Measurements from ENCODE around the gene RTBDN.
A peak's percentile ranks its signal among the peaks of the same experiment; 100 is the strongest.

Gene RTBDN

DNA sequence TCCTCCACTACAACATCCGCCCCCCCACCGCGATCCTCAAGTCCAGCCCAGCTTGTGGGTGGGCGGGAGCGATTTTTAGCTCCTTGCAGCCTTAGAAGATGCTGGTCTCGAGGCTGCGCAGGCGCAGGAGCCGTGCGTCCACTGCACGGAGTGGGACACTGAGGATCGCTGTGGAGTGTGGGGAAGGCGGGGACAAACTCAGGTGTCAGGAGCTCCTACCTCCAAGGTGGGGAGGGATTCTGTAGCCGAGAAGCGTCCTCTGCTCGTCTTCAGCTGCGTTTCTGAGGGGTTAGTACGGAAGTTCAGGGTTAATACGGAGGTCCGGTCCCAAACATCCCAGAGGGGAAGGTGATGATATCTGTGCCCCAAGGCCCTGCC lies at the start of gene RTBDN:
TSS of gene RTBDN (minus strand) at position 14 of the 378 bp plus-strand sequence. CDS start 4,600 bp downstream, outside the sequence.
- DNase-seq = no peak

DNA sequence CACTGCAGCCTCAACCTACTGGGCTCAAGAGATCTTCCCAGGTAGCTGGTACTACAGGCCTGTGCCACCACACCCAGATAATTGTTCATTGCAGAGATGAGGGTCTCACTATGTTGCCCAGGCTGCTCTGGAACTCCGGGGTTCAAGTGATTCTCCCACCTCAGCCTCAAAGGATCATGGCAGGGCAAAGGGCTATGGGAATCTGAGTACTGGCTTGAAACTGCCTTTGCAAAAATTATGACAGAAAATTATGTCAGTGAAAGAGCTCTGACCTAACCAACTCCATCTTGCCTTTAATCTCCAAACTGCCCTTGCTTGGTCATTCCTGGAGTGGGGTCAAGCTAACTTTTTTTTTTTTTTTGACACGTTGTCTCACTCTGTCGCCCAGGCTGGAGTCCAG lies 48.2 kb upstream of the RTBDN start:
- no peak for DNase-seq

DNA sequence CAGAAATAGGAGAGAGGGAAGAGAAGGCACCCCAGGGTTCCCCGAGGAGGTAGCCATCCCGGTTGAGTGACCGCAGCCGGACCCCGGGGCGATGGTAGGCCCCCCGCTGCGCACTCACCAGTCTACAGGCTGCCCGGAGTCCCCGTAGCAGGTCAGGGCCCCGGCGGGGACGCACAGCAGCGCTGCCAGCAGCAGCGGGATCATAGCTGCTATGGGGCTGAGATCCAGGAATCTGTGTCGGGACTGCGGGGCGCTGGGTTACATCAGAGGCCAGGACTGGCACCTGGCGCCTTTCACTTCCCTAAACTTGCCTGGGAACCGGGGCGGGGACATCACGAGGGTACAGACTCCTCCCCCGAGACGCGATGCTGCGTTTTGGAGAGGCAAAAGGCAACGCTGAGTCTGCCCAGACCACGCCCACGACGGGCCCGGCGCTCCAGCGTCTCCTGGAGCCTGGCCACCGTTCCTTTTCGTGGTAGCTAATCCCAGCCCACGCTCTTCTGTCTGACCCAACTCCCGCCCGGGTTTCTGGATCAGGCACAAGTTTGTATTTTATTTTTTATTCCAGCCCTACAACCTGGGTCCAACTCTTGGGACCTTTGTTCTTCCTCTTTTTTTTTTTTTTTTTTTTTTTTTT lies 46.9 kb upstream of the RTBDN start, which contains the start of gene DNASE2:
TSS of gene DNASE2 (minus strand) at position 278 of the 637 bp plus-strand sequence. CDS start at position 204, 74 bp downstream.
- peak; percentile 90 for DNase-seq

DNA sequence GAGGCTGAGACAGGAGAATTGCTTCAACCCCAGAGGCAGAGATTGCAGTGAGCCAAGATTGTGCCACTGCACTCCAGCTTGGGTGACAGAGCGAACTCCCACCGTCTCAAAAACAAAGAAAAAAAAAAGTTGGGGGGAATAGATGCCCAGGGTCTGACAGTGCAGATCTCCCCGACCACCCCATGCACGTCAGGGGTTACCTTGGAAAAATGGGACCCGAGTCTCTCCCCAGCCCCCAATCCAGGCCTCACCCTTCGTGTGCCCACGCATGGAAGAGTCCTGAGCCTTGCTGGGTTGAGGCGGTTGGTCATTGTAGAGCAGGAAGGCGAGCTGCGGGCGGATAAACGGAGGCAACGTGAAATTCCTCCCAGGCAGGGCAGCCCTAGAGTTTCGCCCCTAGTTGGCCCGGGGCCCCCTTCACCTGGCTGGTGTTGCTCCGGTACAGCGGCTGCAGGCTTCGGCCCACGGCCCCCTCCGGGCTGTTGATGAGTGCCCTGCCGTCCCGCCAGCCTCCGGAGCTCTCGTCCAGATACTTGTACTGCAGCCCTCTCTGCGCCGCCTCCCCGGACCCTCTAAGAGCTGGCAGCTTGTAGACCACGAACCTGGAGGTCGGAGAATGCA lies 46.3 kb upstream of the RTBDN start:
- DNase-seq = no peak

DNA sequence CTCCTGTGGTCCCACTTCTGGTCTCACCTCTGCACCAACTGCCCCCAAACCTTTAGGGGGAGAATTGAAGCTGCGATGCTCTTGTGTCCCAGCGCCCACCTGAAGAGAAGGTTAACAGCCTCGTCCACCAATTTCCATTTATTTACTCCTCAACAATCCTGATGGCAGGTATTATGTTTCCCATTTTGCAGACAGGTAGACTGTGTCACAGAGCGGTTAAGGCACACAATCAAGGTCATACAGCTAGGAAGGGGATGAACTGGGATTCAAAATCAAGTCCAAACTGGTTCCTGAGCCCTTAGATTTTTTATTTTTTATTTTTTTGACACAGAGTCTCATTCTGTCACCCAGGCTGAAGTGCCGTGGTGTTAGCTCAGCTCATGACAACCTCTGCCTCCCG lies 40.7 kb upstream of the RTBDN start:
- DNase-seq = no peak

DNA sequence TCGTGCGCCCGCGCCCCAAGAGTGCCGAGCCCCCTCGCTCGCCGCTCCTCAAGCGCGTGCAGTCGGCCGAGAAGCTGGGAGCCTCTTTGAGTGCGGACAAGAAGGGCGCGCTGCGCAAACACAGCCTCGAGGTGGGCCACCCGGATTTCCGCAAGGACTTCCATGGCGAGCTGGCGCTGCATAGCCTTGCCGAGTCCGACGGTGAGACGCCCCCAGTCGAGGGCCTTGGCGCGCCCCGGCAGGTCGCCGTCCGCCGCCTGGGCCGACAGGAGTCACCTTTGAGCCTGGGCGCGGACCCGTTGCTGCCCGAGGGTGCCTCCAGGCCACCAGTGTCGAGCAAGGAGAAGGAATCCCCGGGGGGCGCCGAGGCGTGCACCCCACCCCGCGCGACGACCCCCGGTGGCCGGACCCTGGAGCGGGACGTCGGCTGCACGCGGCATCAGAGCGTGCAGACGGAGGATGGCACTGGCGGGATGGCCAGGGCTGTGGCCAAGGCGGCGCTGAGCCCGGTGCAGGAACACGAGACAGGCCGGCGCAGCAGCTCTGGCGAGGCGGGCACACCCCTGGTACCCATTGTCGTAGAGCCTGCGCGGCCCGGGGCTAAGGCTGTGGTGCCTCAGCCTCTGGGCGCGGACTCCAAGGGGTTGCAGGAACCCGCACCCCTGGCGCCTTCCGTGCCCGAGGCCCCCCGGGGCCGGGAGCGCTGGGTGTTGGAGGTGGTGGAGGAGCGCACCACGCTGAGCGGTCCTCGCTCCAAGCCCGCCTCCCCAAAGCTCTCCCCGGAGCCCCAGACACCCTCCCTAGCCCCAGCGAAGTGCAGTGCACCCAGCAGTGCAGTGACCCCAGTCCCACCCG lies 39.7 kb upstream of the RTBDN start:
- DNase-seq = no peak

DNA sequence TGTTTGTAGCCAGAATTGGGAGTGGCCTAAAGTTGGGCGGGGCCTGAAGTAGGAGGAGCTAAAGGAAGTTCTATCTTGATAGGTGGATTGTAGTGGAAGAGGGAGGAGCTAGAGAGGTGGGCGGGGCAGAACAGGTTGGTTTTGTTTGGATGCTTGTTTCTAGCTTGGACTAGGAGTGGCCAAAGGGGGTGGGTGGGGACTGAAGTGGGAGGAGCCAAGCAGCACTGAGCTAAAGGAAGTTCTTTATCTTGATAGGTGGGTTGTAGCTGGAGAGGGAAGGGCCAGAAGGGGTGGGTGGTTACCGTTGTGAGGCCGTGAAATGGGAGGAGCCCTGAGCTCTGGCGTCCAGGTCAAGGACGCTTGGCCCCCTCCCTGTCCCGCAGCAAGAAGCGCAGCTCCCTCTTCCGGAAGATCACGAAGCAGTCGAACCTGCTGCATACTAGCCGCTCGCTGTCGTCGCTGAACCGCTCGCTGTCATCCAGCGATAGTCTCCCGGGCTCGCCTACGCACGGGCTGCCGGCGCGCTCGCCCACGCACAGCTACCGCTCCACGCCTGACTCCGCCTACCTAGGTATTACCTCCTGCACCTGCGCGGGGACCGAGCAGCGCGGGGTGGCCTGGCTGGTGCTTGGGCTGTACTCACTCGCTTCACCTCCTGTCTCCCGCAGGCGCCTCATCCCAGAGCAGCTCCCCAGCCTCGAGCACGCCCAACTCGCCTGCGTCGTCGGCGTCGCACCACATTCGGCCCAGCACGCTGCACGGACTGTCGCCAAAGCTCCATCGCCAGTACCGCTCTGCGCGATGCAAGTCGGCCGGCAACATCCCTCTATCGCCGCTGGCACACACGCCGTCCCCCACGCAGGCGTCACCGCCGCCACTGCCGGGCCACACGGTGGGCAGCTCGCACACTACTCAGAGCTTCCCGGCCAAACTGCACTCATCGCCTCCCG lies 38.8 kb upstream of the RTBDN start:
- peak; percentile 84 for DNase-seq

DNA sequence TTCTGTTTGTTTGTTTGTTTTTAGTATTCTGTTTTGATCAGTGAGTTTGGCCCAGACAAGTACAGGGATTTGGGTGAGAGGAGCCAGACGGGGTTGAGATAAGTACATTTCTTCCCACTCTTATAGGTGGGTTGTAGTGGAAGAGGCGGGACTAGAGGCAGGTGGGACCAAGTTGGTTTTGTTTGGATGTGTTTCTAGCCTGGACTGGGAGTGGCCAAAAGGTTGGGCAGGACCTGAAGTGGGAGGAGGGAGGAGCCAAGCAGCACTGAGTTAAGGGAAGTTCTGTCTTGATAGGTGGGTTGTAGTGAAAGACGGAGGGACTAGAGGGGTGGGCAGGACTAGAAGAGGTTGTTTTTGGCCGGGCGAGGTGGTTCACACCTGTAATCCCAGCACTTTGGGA lies 37.9 kb upstream of the RTBDN start:
- no peak for DNase-seq

DNA sequence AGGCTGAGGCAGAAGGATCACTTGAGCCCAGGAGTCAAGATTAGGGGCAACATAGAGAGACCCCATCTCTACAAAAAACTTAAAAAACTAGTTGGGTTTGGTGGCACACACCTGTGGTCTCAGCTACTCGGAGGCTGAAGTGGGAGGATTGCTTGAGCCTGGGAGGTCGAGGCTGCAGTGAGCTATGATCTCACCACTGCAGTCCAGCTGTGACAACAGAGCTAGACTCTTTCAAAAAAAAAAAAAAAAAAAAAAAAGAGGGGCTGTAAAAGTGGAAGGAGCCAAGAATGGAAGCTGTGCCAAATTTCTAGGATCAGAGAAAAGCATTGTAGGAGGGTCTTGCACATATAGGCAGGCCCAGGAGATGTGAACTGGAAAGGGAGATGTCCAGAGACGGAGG lies 37.3 kb upstream of the RTBDN start:
- DNase-seq = no peak

DNA sequence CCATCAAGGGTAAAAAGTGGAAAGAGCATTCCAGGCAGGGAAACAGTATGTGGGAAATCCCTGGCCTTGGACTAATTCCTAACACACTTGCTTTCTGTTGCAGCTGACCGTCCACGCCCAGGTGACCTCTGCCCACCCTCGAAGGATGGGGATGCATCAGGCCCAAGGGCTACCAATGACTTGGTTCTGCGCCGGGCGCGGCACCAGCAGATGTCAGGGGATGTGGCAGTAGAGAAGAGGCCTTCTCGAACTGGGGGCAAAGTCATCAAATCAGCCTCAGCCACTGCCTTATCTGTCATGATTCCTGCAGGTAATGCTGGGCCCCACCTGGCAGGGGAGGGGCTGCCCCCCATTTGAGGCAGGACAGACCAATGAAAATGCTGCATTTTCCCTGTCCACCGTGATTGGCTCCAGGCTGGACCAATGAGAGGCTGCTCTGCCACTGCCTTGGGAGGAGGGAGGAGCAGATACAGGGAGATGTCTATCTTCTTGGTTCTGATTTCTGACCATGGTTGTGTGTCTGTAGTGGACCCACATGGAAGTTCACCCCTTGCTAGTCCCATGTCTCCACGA lies 34.2 kb upstream of the RTBDN start:
- DNase-seq = no peak

DNA sequence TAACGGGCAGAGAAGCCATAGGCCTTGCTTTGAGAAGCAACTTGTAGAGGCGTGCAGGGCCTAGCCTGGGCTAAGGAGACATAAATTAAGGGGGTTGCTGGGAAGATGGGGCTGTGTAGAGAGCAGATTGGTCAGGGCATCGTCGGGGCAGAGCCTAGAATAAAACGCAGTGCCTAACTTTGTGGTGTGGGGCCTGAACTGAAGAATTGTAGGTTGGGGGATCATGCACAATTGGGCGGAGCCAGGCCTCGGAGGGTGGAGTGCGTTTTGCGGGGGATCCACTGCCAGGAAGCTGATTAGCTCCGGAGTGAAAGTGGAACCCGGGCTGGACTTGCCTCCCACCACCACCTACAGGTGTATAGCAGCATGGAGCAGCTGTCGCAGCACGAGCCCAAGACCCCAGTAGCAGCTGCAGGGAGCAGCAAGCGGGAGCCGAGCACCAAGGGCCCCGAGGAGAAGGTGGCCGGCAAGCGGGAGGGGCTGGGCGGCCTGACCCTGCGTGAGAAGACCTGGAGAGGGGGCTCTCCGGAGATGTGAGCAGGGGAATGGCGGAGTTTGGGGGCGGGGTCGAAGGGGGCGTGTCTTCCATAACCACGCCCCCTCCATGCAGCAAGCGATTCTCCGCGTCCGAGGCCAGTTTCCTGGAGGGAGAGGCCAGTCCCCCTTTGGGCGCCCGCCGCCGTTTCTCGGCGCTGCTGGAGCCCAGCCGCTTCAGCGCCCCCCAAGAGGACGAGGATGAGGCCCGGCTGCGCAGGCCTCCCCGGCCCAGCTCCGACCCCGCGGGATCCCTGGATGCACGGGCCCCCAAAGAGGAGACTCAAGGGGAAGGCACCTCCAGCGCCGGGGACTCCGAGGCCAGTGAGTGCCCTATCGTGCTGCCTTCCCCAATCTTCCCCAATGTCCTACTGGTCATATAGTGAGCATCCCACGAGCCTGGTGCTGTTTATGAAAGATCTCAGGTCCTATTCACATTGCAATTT lies 33.0 kb upstream of the RTBDN start:
- DNase-seq = peak; percentile 62

DNA sequence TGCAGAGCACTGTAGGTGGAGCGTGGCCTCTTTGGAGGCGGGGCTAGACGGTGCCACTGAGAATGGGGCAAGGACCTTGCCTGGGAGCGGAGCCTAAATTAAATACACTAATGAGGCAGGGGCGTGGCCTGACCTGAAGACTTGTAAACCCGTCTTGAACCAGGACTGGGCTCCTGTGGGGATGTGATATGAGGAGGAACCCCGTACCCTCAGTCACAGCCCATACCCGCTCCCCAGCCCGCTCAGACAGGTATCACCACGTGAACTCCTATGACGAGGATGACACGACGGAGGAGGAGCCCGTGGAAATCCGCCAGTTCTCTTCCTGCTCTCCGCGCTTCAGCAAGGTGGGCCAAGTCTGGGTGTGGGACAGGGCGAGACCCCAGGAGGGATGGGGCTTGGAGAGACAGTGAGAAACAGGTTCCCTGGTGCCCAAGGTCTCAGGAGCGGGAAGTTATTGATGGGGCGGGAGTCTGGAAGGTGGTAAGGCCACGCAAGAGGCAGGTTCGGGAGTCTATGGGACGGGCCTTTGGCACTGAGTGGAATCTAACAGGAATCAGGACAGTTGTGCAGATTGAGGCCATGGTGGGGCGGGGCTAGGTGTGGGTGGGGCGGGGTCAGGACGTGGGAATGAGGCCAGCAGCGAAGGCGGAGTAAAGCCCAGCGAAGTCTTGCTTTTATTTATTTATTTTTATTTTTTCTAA lies 32.2 kb upstream of the RTBDN start:
- DNase-seq = no peak

DNA sequence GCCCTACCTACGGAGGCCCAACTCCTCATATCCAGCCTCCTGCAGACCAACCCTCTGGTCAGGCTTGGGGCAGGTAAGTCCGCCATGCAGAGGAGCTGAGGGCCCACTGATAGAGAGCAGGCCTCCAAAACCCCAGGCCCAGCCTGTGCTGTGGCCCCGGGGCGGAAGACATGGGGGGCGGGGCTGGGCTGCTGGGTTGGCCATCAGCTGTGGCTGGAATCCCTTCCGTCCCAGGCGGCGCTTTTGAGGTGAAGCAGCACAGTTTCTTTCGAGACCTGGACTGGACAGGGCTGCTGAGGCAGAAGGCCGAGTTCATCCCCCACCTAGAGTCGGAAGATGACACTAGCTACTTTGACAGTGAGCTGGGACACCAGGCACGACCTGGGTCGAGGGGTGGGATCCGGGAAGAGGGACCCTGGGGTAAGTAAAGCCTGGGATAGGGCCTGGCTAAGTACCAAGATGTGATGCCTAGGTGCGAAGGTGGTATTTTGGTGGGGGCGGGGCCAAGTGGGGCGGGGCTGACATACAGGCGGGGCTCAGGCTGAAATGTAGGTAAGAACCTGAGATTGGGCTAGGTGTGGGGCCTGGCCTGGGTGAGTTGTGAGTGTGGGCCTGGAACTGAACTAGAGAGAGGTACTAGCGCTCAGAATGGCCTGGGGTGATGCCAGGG lies 31.5 kb upstream of the RTBDN start:
- no peak for DNase-seq

DNA sequence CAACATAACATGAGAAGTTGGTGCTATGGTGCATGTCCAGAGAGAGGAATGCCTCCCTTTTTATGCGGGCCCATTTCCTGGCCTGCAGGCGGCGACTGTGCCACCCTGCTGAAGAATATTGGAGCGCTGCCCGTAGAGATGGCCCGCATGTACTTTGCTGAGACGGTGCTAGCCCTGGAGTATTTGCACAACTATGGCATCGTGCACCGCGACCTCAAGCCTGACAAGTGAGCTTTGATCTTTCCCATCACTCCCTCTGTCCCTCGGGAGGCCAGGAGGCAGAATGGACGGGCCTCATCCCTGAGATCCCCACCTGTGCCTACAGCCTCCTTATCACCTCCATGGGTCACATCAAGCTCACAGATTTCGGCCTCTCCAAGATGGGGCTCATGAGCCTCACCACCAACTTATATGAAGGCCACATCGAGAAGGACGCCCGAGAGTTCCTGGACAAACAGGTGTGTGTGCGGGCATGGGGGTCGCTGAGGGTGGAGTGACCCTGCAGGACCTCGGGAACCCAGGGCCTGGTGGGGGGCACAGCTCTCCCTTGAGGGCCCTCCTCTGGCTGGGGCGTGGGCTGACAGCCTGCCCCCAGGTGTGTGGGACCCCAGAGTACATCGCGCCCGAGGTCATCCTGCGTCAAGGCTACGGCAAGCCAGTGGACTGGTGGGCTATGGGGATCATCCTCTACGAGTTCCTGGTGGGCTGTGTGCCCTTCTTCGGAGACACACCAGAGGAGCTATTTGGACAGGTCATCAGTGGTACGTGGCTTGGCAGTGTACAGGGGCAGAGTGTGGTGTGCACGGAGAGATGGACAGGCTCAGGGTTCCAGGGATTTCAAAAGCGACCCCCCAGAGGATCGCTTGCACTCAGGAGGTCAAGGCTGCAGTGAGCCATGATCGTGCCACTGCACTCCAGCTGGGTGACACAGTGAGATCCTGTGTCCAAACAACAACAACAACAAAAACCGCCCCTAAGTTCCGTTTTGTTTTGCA lies 30.6 kb upstream of the RTBDN start:
- DNase-seq = no peak

DNA sequence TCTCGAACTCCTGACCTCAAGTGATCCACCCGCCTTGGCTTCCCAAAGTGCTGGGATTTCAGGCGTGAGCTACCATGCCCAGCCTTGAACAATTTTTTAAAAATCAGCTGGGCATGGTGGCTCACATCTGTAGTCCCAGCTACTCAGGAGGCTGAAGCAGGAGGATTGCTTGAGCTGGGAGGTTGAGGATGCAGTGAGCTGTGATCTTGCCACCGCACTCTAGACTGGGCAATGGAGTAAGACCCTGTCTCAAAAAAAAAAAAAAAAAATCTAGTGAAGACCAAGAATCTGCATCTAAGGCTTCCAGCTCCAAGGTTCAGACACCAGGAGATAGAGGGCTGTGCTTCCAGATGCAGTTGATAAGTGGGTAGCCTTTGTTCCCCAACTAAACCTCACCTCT lies 29.8 kb upstream of the RTBDN start:
- no peak for DNase-seq

DNA sequence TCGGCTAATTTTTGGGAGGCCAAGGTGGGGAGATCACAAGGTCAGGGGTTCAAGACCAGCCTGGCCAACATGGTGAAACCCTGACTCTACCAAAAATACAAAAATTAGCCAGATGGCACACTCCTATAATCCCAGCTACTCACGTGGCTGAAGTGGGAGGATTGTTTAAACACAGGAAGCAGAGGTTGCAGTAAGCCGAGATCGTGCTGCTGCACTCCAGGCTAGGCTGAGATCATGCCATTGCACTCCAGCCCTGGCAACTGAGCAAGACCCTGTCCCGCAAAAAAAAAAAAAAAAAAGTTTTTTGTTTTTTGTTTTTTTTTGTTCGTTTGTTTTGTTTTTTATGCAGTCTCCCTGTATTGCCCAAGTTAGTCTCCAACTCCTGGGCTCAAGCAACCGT lies 25.2 kb upstream of the RTBDN start:
- no peak for DNase-seq

DNA sequence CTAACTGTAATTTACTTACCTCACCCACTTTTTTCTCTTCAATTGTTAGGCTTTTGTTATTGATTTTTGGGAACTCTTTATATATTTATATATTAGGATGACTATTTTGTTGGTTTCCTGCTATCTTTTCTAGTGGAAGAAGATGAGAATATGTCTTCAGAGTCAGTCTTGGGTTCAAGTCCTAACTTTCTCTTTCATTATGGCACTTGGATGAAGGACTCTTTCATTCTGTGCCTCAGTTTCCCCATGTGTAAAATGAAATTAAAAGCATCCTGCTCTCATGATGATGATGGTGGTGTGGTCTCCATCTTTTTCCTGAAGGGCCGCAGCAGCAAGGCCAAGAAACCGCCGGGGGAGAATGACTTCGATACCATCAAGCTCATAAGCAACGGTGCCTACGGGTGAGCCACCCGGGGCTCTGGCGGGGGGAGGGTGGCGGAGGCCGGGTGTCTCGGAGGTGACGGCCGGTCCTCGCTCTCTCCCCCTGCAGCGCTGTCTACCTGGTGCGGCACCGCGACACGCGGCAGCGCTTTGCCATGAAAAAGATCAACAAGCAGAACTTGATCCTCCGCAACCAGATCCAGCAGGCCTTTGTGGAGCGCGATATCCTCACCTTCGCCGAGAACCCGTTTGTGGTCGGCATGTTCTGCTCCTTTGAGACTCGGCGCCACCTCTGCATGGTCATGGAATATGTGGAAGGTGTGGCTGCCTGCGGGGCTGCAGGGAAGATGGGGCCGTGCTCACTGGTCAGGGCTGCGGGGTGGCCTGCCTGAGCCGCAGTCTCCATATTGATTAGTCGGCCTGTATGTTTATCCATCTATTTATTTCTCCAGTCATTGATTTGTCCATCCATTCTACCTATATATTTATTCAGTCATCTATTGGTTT lies 23.9 kb upstream of the RTBDN start:
- no peak for DNase-seq

DNA sequence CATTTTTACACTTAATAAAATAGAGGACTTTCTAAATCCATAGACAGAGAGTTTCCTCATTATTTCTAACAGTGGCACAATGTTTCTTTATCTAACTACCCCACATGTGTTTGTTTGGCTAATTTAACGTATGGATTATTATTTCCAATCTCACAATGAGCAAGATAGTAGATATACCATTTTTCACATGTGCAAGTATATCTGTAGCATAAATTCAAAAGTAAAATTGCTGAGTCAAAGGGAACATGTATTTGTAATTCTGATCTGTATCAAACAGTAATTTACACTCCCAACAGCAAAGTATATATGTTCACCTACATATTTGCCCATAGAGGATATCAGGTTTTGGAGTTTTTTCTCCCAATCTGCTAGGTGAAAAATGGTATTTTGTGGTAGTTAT lies 22.3 kb upstream of the RTBDN start:
- no peak for DNase-seq

Measured in CD4-positive, alpha-beta T cell treated with Interleukin-21 for 1 hour (primary cell).